ENCODE data around the gene APBB3. TPM values are rescaled to one million over a fixed set of nuclear protein-coding genes. Genes with fewer than 3 reads are reported as not detected.

The APBB3 gene
- total RNA-seq, 1 donor, result 16.1 TPM

DNA sequence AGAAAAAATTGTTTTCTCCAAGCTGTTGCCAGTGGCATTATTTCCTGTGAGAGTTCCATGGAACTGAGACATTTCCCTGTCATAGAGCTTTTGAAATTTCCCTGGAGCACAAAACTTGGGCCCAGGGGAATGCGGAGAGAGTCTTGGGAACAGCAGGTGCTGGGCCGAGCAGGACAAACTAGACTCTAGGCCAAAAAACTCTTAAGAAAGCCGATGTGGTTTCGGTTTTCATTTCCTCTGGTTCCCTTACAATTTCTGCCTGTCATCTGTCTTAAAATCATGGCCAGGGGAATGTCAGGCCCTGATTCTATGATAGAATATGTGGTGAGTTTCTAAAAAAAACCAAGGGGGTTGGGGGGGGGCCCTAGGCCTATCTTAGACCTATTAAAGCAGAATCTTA is 4.8 kb upstream of the APBB3 start:
- no peak for DNase-seq (ENCODE audit: low read depth)
- H3K4me3 ChIP-seq (ENCODE audit: low read depth, low read length), result no peak overlapping the region
- TF ChIP-seq, protein P1, sequence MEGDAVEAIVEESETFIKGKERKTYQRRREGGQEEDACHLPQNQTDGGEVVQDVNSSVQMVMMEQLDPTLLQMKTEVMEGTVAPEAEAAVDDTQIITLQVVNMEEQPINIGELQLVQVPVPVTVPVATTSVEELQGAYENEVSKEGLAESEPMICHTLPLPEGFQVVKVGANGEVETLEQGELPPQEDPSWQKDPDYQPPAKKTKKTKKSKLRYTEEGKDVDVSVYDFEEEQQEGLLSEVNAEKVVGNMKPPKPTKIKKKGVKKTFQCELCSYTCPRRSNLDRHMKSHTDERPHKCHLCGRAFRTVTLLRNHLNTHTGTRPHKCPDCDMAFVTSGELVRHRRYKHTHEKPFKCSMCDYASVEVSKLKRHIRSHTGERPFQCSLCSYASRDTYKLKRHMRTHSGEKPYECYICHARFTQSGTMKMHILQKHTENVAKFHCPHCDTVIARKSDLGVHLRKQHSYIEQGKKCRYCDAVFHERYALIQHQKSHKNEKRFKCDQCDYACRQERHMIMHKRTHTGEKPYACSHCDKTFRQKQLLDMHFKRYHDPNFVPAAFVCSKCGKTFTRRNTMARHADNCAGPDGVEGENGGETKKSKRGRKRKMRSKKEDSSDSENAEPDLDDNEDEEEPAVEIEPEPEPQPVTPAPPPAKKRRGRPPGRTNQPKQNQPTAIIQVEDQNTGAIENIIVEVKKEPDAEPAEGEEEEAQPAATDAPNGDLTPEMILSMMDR (IDR thresholded peaks at IDR 0.05; ENCODE audit: insufficient read depth, low read length), result no peak

DNA sequence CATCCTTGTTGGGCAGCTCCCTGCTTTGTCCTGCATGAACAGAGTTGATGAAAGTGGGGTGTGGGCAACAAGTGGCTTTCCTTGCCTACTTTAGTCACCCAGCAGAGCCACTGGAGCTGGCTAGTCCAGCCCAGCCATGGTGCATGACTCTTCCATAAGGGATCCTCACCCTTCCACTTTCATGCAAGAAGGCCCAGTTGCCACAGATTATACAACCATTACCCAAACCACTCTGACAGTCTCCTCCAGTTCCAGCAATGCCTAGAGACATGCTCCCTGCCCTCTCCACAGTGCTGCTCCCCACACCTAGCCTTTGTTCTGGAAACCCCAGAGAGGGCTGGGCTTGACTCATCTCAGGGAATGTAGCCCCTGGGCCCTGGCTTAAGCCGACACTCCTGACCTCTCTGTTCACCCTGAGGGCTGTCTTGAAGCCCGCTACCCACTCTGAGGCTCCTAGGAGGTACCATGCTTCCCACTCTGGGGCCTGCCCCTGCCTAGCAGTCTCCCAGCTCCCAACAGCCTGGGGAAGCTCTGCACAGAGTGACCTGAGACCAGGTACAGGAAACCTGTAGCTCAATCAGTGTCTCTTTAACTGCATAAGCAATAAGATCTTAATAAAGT is 4.2 kb upstream of the APBB3 start:
- TF ChIP-seq, protein P1 (IDR thresholded peaks at IDR 0.05; ENCODE audit: insufficient read depth, low read length), result no peak
- H3K4me3 ChIP-seq (ENCODE audit: low read depth, low read length), result no peak overlapping the region
- DNase-seq (ENCODE audit: low read depth), result no peak

DNA sequence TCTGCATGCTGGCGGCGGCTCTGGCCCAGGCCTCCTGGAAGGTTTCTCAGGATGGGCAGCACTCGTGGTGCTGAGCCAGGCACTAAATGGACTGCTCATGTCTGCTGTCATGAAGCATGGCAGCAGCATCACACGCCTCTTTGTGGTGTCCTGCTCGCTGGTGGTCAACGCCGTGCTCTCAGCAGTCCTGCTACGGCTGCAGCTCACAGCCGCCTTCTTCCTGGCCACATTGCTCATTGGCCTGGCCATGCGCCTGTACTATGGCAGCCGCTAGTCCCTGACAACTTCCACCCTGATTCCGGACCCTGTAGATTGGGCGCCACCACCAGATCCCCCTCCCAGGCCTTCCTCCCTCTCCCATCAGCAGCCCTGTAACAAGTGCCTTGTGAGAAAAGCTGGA is 3.5 kb upstream of the APBB3 start:
- DNase-seq (ENCODE audit: low read depth), result no peak
- TF ChIP-seq, protein P1 (IDR thresholded peaks at IDR 0.05; ENCODE audit: insufficient read depth, low read length), result no peak
- no peak overlapping the region for H3K4me3 ChIP-seq (ENCODE audit: low read depth, low read length)

DNA sequence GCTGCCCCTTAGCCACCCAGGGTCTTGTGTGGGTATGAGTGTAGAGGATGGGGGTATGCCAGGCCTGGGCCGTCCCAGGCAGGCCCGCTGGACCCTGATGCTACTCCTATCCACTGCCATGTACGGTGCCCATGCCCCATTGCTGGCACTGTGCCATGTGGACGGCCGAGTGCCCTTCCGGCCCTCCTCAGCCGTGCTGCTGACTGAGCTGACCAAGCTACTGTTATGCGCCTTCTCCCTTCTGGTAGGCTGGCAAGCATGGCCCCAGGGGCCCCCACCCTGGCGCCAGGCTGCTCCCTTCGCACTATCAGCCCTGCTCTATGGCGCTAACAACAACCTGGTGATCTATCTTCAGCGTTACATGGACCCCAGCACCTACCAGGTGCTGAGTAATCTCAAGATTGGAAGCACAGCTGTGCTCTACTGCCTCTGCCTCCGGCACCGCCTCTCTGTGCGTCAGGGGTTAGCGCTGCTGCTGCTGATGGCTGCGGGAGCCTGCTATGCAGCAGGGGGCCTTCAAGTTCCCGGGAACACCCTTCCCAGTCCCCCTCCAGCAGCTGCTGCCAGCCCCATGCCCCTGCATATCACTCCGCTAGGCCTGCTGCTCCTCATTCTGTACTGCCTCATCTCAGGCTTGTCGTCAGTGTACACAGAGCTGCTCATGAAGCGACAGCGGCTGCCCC is 2.9 kb upstream of the APBB3 start:
- DNase-seq (ENCODE audit: low read depth), result no peak
- no peak overlapping the region for H3K4me3 ChIP-seq (ENCODE audit: low read depth, low read length)
- TF ChIP-seq, protein P1 (IDR thresholded peaks at IDR 0.05; ENCODE audit: insufficient read depth, low read length), result no peak

DNA sequence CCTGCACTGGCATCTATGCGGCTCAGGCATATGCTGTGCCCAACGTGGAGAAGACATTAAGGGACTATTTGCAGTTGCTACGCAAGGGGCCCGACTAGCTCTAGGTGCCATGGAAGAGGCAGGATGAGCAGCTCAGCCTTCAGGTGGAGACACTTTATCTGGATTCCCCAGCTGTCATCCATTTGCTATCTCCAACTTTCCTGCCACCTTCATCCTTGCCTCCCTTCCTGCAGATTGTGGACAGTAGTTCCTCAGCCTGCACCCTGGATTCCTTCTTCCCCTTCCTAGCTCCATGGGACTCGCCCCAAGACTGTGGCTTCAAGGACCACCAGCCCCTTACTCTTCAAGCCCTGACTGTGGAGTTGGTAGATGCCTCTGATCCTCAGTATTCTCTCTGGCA is 2.3 kb upstream of the APBB3 start:
- DNase-seq (ENCODE audit: low read depth), result no peak
- TF ChIP-seq, protein P1 (IDR thresholded peaks at IDR 0.05; ENCODE audit: insufficient read depth, low read length), result no peak
- no peak overlapping the region for H3K4me3 ChIP-seq (ENCODE audit: low read depth, low read length)

DNA sequence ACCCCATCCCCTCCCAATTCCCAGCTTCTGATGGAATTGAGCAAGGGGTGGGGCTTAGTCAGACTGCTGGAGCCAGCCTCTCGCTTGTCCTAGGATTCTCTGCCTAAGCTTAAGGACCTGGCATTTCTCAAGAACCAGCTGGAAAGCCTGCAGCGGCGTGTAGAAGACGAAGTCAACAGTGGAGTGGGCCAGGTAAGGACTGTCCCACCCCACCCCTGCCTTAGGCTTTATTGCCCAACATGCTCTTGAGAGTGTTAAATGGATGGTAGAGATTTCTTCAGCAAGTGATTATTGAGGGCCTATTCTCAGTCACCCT is 1.3 kb upstream of the APBB3 start:
- TF ChIP-seq, protein P1 (IDR thresholded peaks at IDR 0.05; ENCODE audit: insufficient read depth, low read length), result no peak
- H3K4me3 ChIP-seq (ENCODE audit: low read depth, low read length), result peak overlapping the region; percentile 97
- peak; percentile 50 for DNase-seq (ENCODE audit: low read depth)
